Naive thymus-derived CD4-positive, alpha-beta T cell (primary cell): ENCODE data around the gene P2RX1. TPM values are rescaled to one million over a fixed set of nuclear protein-coding genes. Genes with fewer than 3 reads are reported as not detected.

Source experiments
- ATAC-seq: fragments of 150-1000 bp; cut with Tn5 transposase; 2 replicates; pipeline ENCODE4 v1.10.0; 2021; ENCODE audit warnings: mild to moderate bottlenecking, moderate library complexity
- CTCF ChIA-PET: fragments of 350-600 bp; sonication (Branson Sonifier 250); formaldehyde crosslinking; loops from one replicate; lab custom pipeline; 2021; ENCODE audit warnings: antibody characterized with exemption; lab: Charles Lee
- POLR2A ChIA-PET: fragments of 350-600 bp; sonication (Branson Sonifier 250); formaldehyde crosslinking; loops from one replicate; lab custom pipeline; 2021; ENCODE audit warnings: antibody characterized with exemption, inconsistent platforms; lab: Charles Lee
- DNase-seq, 9 donors: peaks; one replicate each; pipeline versions ENCODE4 v3.0.0 to v3.0.0-alpha.2; 2020 to 2022; ENCODE audit warnings: mixed read lengths in 1 of 9
- H3K27ac ChIP-seq: one replicate; pipeline ENCODE4 v1.7.0; 2013; ENCODE audit warnings: mild to moderate bottlenecking, low read depth, low read length, moderate library complexity
- H3K27me3 ChIP-seq, 2 donors: one replicate each; pipeline ENCODE4 v1.7.0; 2013; ENCODE audit warnings: low read length in 2 of 2, mild to moderate bottlenecking in 2 of 2, moderate library complexity in 2 of 2; ENCODE audit not compliant: control insufficient read depth in 2 of 2, insufficient read depth in 2 of 2
- H3K36me3 ChIP-seq, 3 experiments: 1 replicate in 2 of 3; 2 replicates in 1 of 3; pipeline ENCODE4 v1.7.0; 2013; ENCODE audit warnings: low read length in 3 of 3, mild to moderate bottlenecking in 3 of 3, moderate library complexity in 1 of 3; ENCODE audit not compliant: insufficient read depth in 3 of 3, control insufficient read depth in 2 of 3
- H3K4me1 ChIP-seq, 2 donors: one replicate each; pipeline ENCODE4 v1.7.0; 2013; ENCODE audit warnings: low read length in 2 of 2, mild to moderate bottlenecking in 2 of 2, moderate library complexity in 1 of 2; ENCODE audit not compliant: control insufficient read depth in 2 of 2, insufficient read depth in 2 of 2
- H3K4me3 ChIP-seq: 2 replicates; pipeline ENCODE4 v1.7.0; 2013; ENCODE audit warnings: mild to moderate bottlenecking, low read length
- H3K9me3 ChIP-seq, 3 experiments: 1 replicate in 2 of 3; 2 replicates in 1 of 3; pipeline ENCODE4 v1.7.0; 2013; ENCODE audit warnings: low read length in 3 of 3; ENCODE audit not compliant: control insufficient read depth in 2 of 3
- H3K27ac Mint-ChIP-seq, 9 donors: one replicate each; pipeline ENCODE4 v1.8.0; 2020 to 2022; ENCODE audit warnings: mixed read lengths in 9 of 9, mild to moderate bottlenecking in 8 of 9, moderate library complexity in 5 of 9, inconsistent platforms in 2 of 9
- H3K27me3 Mint-ChIP-seq, 5 donors: one replicate each; pipeline ENCODE4 v1.8.0; 2021 to 2022; ENCODE audit warnings: mixed read lengths in 5 of 5, mild to moderate bottlenecking in 1 of 5
- H3K36me3 Mint-ChIP-seq, 5 donors: one replicate each; pipeline ENCODE4 v1.8.0; 2020 to 2022; ENCODE audit warnings: mixed read lengths in 5 of 5, mild to moderate bottlenecking in 3 of 5, inconsistent platforms in 1 of 5
- H3K4me1 Mint-ChIP-seq, 7 donors: one replicate each; pipeline ENCODE4 v1.8.0; 2020 to 2022; ENCODE audit warnings: mixed read lengths in 7 of 7, mild to moderate bottlenecking in 3 of 7, inconsistent platforms in 1 of 7
- H3K4me3 Mint-ChIP-seq, 10 donors: one replicate each; pipeline ENCODE4 v1.8.0; 2020 to 2022; ENCODE audit warnings: mild to moderate bottlenecking in 10 of 10, mixed read lengths in 10 of 10, moderate library complexity in 6 of 10, inconsistent platforms in 2 of 10
- H3K9me3 Mint-ChIP-seq, 11 donors: one replicate each; pipeline ENCODE4 v1.8.0; 2020 to 2022; ENCODE audit warnings: mixed read lengths in 11 of 11, mild to moderate bottlenecking in 4 of 11, inconsistent platforms in 1 of 11, moderate library complexity in 1 of 11
- intact Hi-C, 2 donors: fragments of 100-400 bp; cut with micrococcal nuclease; formaldehyde crosslinking; loops; one replicate each; pipeline ENCODE4 v1.15.1; 2023
- polyA plus RNA-seq, 2 donors: library from polyadenylated mRNA; unstranded; fragments of 300-500 nt; fragmentation: Illumina TruSeq; gene quantifications; one replicate each; pipeline ENCODE4 v1.2.3, GENCODE V29; 2021
- total RNA-seq, 6 experiments: library from RNA in 5 of 6; stranded (reverse) in 5 of 6; gene quantifications; 1 replicate in 5 of 6; 2 replicates in 1 of 6; pipeline ENCODE4 v1.2.3 and lab custom pipeline; 2021 to 2026

P2RX1 gene
- total and polyA plus RNA-seq, 7 experiments from 2014 or later = 0.27 to 53.7 (median 2.7) TPM; not detected in 3

- H3K27me3 ChIP-seq = no peaks in the 10 kb centered on the region
- H3K9me3 Mint-ChIP-seq = no peaks in the 10 kb centered on the region
- peaks cover 0 to 17% (median 0%) of the 10 kb centered on the region in 5 donors for H3K36me3 Mint-ChIP-seq
- H3K27me3 Mint-ChIP-seq = peaks cover 0 to 7% (median 0%) of the 10 kb centered on the region in 5 donors
- H3K4me3 Mint-ChIP-seq = peak overlapping the region; percentile 19 to 81 (median 72)
- H3K36me3 ChIP-seq = peaks cover 0 to 22% (median 0%) of the 10 kb centered on the region in 3 experiments
- ChIA-PET CTCF (no interaction called here), POLR2A (no interaction called here)
- DNase-seq (peak in 3 of 9 donors; percentile 15 to 26 (median 17)), ATAC-seq (peak; percentile 76)
- H3K27ac Mint-ChIP-seq = peak overlapping the region; percentile 76 to 98 (median 90)
- peaks cover 31 to 49% (median 40%) of the 10 kb centered on the region in 7 donors for H3K4me1 Mint-ChIP-seq
- no peaks in the 10 kb centered on the region for H3K9me3 ChIP-seq
- intact Hi-C loops = no loop called here
- H3K27ac ChIP-seq = peak overlapping the region; percentile 50
- peaks cover 10 to 27% of the 10 kb centered on the region in 2 donors for H3K4me1 ChIP-seq
- H3K4me3 ChIP-seq = peak overlapping the region; percentile 25
Observed at GRCh38 chr17:3886776-3887175, 29.5 kb downstream of the P2RX1 start.

GRCh38 chr17:3885970-3886369, 30.3 kb downstream of the P2RX1 start:
- ChIA-PET CTCF (no interaction called here), POLR2A (no interaction called here)
- Mint-ChIP-seq H3K36me3 (peaks cover 0 to 17% (median 0%) of the 10 kb centered on the region in 5 donors), H3K27me3 (no peaks in the 10 kb centered on the region), H3K4me3 (peak overlapping the region in 5 of 10 donors; percentile 51 to 78 (median 74)), H3K9me3 (no peaks in the 10 kb centered on the region), H3K27ac (peak overlapping the region in 5 of 9 donors; percentile 54 to 98 (median 87)), H3K4me1 (peaks cover 23 to 41% (median 32%) of the 10 kb centered on the region in 7 donors)
- peaks cover 10 to 20% of the 10 kb centered on the region in 2 donors for H3K4me1 ChIP-seq
- no peak for DNase-seq
- H3K36me3 ChIP-seq = peaks cover 0 to 22% (median 0%) of the 10 kb centered on the region in 3 experiments
- no peaks in the 10 kb centered on the region for H3K27me3 ChIP-seq
- H3K4me3 ChIP-seq = no peak overlapping the region
- intact Hi-C loops = no loop called here
- peak; percentile 28 for ATAC-seq
- H3K9me3 ChIP-seq = no peaks in the 10 kb centered on the region
- H3K27ac ChIP-seq = no peak overlapping the region

GRCh38 chr17:3885271-3885670, 31.0 kb downstream of the P2RX1 start:
- peaks cover 0 to 17% (median 0%) of the 10 kb centered on the region in 5 donors for H3K36me3 Mint-ChIP-seq
- H3K4me3 Mint-ChIP-seq = peak overlapping the region in 1 of 10 donors; percentile 55
- H3K4me1 Mint-ChIP-seq = peaks cover 18 to 34% (median 31%) of the 10 kb centered on the region in 7 donors
- intact Hi-C loops = no loop called here
- DNase-seq (no peak), ATAC-seq (no peak)
- H3K36me3 ChIP-seq = peaks cover 0 to 23% (median 0%) of the 10 kb centered on the region in 3 experiments
- no peak overlapping the region for H3K4me3 ChIP-seq
- H3K27ac ChIP-seq = no peak overlapping the region
- ChIA-PET POLR2A (interaction anchor here (0.6 kb wide), 1 partner anchor 8 kb away, joined by 3 read pairs; the partner anchor contains the start of gene CAMKK1), CTCF (no interaction called here)
- no peaks in the 10 kb centered on the region for H3K9me3 Mint-ChIP-seq
- peak overlapping the region in 2 of 9 donors; percentile 15 to 38 for H3K27ac Mint-ChIP-seq
- H3K27me3 ChIP-seq = no peaks in the 10 kb centered on the region
- H3K4me1 ChIP-seq = peaks cover 10 to 20% of the 10 kb centered on the region in 2 donors
- no peaks in the 10 kb centered on the region for H3K27me3 Mint-ChIP-seq
- H3K9me3 ChIP-seq = no peaks in the 10 kb centered on the region

GRCh38 chr17:3884188-3884587, 32.1 kb downstream of the P2RX1 start:
- Mint-ChIP-seq H3K9me3 (no peaks in the 10 kb centered on the region), H3K4me1 (peaks cover 18 to 30% (median 28%) of the 10 kb centered on the region in 7 donors), H3K27ac (no peak overlapping the region), H3K36me3 (peaks cover 0 to 20% (median 0%) of the 10 kb centered on the region in 5 donors), H3K4me3 (no peak overlapping the region), H3K27me3 (no peaks in the 10 kb centered on the region)
- no peaks in the 10 kb centered on the region for H3K9me3 ChIP-seq
- peaks cover 0 to 33% (median 0%) of the 10 kb centered on the region in 3 experiments for H3K36me3 ChIP-seq
- H3K4me3 ChIP-seq = no peak overlapping the region
- H3K4me1 ChIP-seq = peaks cover 10 to 20% of the 10 kb centered on the region in 2 donors
- no peak for DNase-seq
- POLR2A ChIA-PET = interaction anchor here (1.0 kb wide), 1 partner anchor 9 kb away, joined by 3 read pairs; the partner anchor contains the start of gene CAMKK1
- ATAC-seq = no peak
- intact Hi-C loops = no loop called here
- no peak overlapping the region for H3K27ac ChIP-seq
- CTCF ChIA-PET = interaction anchor here (0.5 to 0.6 kb wide), 2 partner anchors 25 to 97 kb away, joined by 3 read pairs; no protein-coding TSS in a partner anchor
- H3K27me3 ChIP-seq = no peaks in the 10 kb centered on the region

GRCh38 chr17:3882276-3882675, 34.0 kb downstream of the P2RX1 start:
- no peaks in the 10 kb centered on the region for H3K9me3 ChIP-seq
- ATAC-seq (no peak), DNase-seq (no peak)
- H3K36me3 ChIP-seq = peaks cover 0 to 40% (median 0%) of the 10 kb centered on the region in 3 experiments
- POLR2A ChIA-PET = interaction anchor here (0.6 kb wide), 1 partner anchor 39 kb away, joined by 3 read pairs; no protein-coding TSS in a partner anchor
- peaks cover 0 to 22% (median 0%) of the 10 kb centered on the region in 5 donors for H3K36me3 Mint-ChIP-seq
- peaks cover 8% of the 10 kb centered on the region in 2 donors for H3K4me1 ChIP-seq
- no peak overlapping the region for H3K4me3 Mint-ChIP-seq
- intact Hi-C loops = no loop called here
- no peaks in the 10 kb centered on the region for H3K27me3 ChIP-seq
- peak overlapping the region in 1 of 9 donors; percentile 59 for H3K27ac Mint-ChIP-seq
- no peaks in the 10 kb centered on the region for H3K27me3 Mint-ChIP-seq
- H3K9me3 Mint-ChIP-seq = no peaks in the 10 kb centered on the region
- no peak overlapping the region for H3K4me3 ChIP-seq
- H3K4me1 Mint-ChIP-seq = peaks cover 12 to 16% (median 13%) of the 10 kb centered on the region in 7 donors
- H3K27ac ChIP-seq = no peak overlapping the region
- CTCF ChIA-PET = no interaction called here

GRCh38 chr17:3880983-3881382, 35.3 kb downstream of the P2RX1 start:
- ChIA-PET CTCF (interaction anchor here (1.2 kb wide), 1 partner anchor 17 kb away, joined by 4 read pairs; no protein-coding TSS in a partner anchor), POLR2A (no interaction called here)
- Mint-ChIP-seq H3K9me3 (no peaks in the 10 kb centered on the region), H3K27me3 (no peaks in the 10 kb centered on the region), H3K4me1 (peaks cover 0 to 4% (median under 1%) of the 10 kb centered on the region in 7 donors), H3K36me3 (peaks cover 0 to 27% (median 4%) of the 10 kb centered on the region in 5 donors), H3K27ac (no peak overlapping the region), H3K4me3 (no peak overlapping the region)
- no peak for ATAC-seq
- H3K9me3 ChIP-seq = no peaks in the 10 kb centered on the region
- intact Hi-C loops = no loop called here
- H3K27me3 ChIP-seq = no peaks in the 10 kb centered on the region
- no peak for DNase-seq
- no peak overlapping the region for H3K27ac ChIP-seq
- no peak overlapping the region for H3K4me3 ChIP-seq
- H3K36me3 ChIP-seq = peaks cover 0 to 42% (median 0%) of the 10 kb centered on the region in 3 experiments
- H3K4me1 ChIP-seq = no peaks in the 10 kb centered on the region
